Karpas-422 (cell line): ENCODE measurements around the gene KIF6. TPM values are rescaled to one million over a fixed set of nuclear protein-coding genes. Genes with fewer than 3 reads are reported as not detected.

ENCODE experiments used
- DNase-seq: peaks from one replicate; pipeline ENCODE4 v3.0.0-alpha.2; 2015
- H2AFZ ChIP-seq: fragments of 200-600 bp; sonication (generic); 2 replicates; pipeline ENCODE4 v1.6.1; 2014; ENCODE audit warnings: antibody characterized with exemption, low read length, mixed read lengths
- H3K27ac ChIP-seq: fragments of 200-600 bp; sonication (generic); 2 replicates; pipeline ENCODE4 v1.5.1; 2014; ENCODE audit warnings: mild to moderate bottlenecking, low read length, moderate library complexity
- H3K27me3 ChIP-seq: fragments of 200-600 bp; sonication (generic); 2 replicates; pipeline ENCODE4 v1.6.1; 2014; ENCODE audit warnings: low read length, mixed read lengths
- H3K36me3 ChIP-seq: fragments of 200-600 bp; sonication (generic); 2 replicates; pipeline ENCODE4 v1.6.1; 2014; ENCODE audit warnings: low read length, mixed read lengths; ENCODE audit not compliant: insufficient read depth
- H3K4me1 ChIP-seq: fragments of 200-600 bp; sonication (generic); 2 replicates; pipeline ENCODE4 v1.6.1; 2014; ENCODE audit warnings: mild to moderate bottlenecking, low read length, mixed read lengths
- H3K4me2 ChIP-seq: fragments of 200-600 bp; sonication (generic); 2 replicates; pipeline ENCODE4 v1.6.1; 2014; ENCODE audit warnings: low read length, low read depth, mild to moderate bottlenecking; ENCODE audit not compliant: poor library complexity, severe bottlenecking
- H3K4me3 ChIP-seq: fragments of 200-600 bp; sonication (generic); 2 replicates; pipeline ENCODE4 v1.5.1; 2014; ENCODE audit warnings: mild to moderate bottlenecking, antibody characterized with exemption, low read length, mixed read lengths
- H3K79me2 ChIP-seq: fragments of 200-600 bp; sonication (generic); 2 replicates; pipeline ENCODE4 v1.6.1; 2014; ENCODE audit warnings: mild to moderate bottlenecking, low read length, mixed read lengths
- H3K9ac ChIP-seq: fragments of 200-600 bp; sonication (generic); 2 replicates; pipeline ENCODE4 v1.6.0; 2014; ENCODE audit warnings: low read length
- H3K9me2 ChIP-seq: fragments of 200-600 bp; sonication (generic), shearing (Covaris generic); replicated peaks from 2 replicates; pipeline ENCODE4 v1.6.0; 2014; ENCODE audit warnings: mild to moderate bottlenecking, low read length, moderate library complexity; ENCODE audit not compliant: insufficient read depth
- H3K9me3 ChIP-seq: fragments of 300-700, 200-600 bp; sonication (generic); 2 replicates; pipeline ENCODE4 v1.6.1; 2014; ENCODE audit warnings: low read length, mixed read lengths
- H4K20me1 ChIP-seq: fragments of 200-600 bp; sonication (generic); 2 replicates; pipeline ENCODE4 v1.6.1; 2014; ENCODE audit warnings: mild to moderate bottlenecking, antibody characterized with exemption, low read length, low read depth; ENCODE audit not compliant: insufficient read depth
- total RNA-seq: library from RNA; depleted of rRNA; stranded (reverse); fragments of >200 nt; shearing (Covaris generic); gene quantifications from 2 replicates; pipeline ENCODE4 v1.2.3, GENCODE V29; 2014; ENCODE audit warnings: low replicate concordance

Gene KIF6
- total RNA-seq, 1 experiment from 2014 or later: not detected

DNA sequence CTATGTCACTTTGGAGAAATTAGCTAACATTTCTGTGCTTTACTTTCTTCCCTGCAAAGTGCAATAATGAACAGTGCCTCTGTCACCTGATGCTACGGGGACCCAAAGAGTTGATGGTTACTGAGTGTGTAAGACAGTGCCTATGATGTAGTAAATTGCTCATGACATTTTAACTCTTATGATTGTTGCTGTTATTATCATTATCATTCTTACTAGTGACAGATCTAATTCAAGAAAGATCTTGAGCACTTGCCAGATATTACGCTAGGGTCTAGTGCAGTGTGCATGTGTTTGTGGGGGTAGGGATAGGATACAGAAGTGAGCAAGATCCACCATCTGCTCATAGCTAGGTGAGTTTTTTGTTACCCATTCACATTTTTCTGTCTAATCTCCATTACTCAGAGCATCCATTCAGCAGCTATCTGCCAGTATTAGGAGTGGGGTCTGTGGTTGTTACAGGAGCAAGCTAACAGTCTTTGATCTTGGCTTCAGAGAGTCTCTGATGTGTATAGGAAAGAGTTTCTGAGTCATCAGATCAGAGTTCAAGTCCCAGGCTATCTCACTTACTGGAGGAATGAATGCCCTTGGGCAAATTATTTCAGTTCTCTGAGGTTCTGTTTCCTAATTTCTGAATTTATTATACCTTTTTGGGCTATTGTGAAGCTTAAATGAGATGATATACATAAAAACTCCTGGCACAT, 33.8 kb upstream of the KIF6 start:
- H4K20me1 ChIP-seq: no peaks in the 10 kb centered on the region
- H3K27me3 ChIP-seq: no peaks in the 10 kb centered on the region
- no peak overlapping the region for H2AFZ ChIP-seq
- no peak overlapping the region for H3K4me2 ChIP-seq
- H3K9me2 ChIP-seq: no peaks in the 10 kb centered on the region
- H3K79me2 ChIP-seq: no peaks in the 10 kb centered on the region
- no peak overlapping the region for H3K4me3 ChIP-seq
- no peaks in the 10 kb centered on the region for H3K9me3 ChIP-seq
- H3K4me1 ChIP-seq: no peaks in the 10 kb centered on the region
- no peak for DNase-seq
- H3K9ac ChIP-seq: no peak overlapping the region
- H3K27ac ChIP-seq: no peak overlapping the region
- no peaks in the 10 kb centered on the region for H3K36me3 ChIP-seq

DNA sequence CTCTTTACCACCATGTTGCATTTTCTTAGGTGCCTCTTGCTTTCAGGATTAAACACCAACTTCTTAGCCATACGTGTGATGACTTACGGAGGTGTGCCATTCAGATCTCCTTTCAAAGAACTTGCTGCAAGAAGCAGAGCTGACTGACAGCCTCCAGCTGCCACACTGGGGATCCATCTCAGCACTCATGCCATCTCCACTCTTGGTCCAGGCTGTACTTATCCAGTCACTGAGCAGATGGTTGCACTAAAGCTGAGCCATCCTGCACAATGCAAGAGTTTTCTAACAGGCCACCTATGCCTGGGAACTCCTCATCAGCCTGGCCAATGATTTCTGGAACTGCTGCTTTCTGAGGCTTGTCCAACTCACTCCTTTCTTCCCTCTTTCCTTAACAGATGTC, 31.4 kb upstream of the KIF6 start:
- no peak overlapping the region for H2AFZ ChIP-seq
- H3K4me3 ChIP-seq: no peak overlapping the region
- no peak for DNase-seq
- no peak overlapping the region for H3K9ac ChIP-seq
- no peaks in the 10 kb centered on the region for H3K36me3 ChIP-seq
- H3K27ac ChIP-seq: no peak overlapping the region
- no peak overlapping the region for H3K4me2 ChIP-seq
- H4K20me1 ChIP-seq: no peaks in the 10 kb centered on the region
- no peaks in the 10 kb centered on the region for H3K79me2 ChIP-seq
- no peaks in the 10 kb centered on the region for H3K9me3 ChIP-seq
- H3K4me1 ChIP-seq: no peaks in the 10 kb centered on the region
- no peaks in the 10 kb centered on the region for H3K9me2 ChIP-seq
- H3K27me3 ChIP-seq: no peaks in the 10 kb centered on the region

DNA sequence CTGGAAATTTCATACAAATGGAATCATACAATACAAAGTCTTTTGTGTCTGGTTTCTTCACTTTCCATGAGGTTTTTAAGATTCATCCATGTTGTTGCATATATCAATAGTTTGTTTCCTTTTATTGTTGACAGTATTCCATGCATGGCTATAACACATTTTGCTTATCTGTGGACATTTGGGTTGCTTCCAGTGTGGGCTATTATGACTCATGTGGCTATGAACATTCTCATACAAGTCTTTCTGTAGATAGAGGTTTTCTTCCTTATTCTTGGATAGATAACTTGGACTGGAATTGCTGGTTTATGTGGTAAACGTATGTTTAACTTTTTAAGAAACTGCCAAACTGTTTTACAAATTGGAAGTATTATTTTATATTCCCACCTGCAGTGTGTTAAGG, 30.0 kb upstream of the KIF6 start:
- DNase-seq: no peak
- Histone ChIP-seq H3K79me2 (no peaks in the 10 kb centered on the region), H2AFZ (no peak overlapping the region), H3K27ac (no peak overlapping the region), H3K4me3 (no peak overlapping the region), H3K27me3 (no peaks in the 10 kb centered on the region), H4K20me1 (no peaks in the 10 kb centered on the region), H3K4me1 (no peaks in the 10 kb centered on the region), H3K9me2 (no peaks in the 10 kb centered on the region), H3K9ac (no peak overlapping the region), H3K9me3 (no peaks in the 10 kb centered on the region), H3K36me3 (no peaks in the 10 kb centered on the region), H3K4me2 (no peak overlapping the region)

DNA sequence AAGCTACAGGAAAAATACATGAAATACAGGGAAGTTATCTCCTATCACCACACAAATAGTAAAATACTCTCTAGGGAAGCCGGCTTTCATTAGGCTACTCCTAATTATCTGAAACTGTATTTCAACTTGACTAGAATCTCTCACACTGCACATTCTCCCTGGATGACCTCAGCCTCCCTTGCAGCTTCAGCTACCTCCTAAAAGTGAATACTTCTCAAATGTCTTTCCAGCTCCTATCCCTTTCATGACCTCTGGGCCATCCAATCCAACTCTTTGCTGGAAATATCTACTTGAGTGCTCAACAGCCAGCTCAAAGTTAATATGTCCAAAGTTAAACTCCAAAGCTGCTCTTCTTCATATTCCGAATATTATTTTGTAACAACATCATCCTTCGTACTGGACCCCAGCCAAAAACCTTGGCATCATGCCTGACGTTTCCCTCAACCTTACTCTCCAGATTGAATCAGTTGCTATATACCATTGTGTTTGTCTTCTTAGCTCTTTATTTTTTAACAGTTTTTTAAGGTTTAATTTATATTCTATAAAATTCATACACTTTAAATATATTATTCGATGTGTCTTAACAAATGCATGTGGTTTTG, 29.4 kb upstream of the KIF6 start:
- Histone ChIP-seq H3K9me3 (no peaks in the 10 kb centered on the region), H3K9me2 (no peaks in the 10 kb centered on the region), H3K4me3 (no peak overlapping the region), H3K36me3 (no peaks in the 10 kb centered on the region), H4K20me1 (no peaks in the 10 kb centered on the region), H3K27ac (no peak overlapping the region), H3K79me2 (no peaks in the 10 kb centered on the region), H2AFZ (no peak overlapping the region), H3K4me2 (no peak overlapping the region), H3K9ac (no peak overlapping the region), H3K4me1 (no peaks in the 10 kb centered on the region), H3K27me3 (no peaks in the 10 kb centered on the region)
- DNase-seq: no peak

DNA sequence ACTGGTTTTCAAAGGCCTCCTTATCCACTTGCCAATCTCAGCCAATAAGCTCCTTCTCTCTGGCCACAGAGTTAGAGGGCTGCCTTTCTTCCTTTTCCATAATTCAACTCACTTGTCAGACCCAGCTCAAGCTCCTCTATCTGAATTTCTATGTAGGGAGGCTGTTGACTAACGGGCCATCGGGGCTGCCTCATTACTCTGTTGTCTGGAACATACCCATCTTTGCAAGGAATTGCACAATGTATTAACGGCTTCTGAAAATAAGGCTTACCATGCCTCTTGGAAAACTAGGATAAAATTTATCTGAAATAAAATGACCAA, 28.5 kb upstream of the KIF6 start:
- H3K79me2 ChIP-seq: no peaks in the 10 kb centered on the region

DNA sequence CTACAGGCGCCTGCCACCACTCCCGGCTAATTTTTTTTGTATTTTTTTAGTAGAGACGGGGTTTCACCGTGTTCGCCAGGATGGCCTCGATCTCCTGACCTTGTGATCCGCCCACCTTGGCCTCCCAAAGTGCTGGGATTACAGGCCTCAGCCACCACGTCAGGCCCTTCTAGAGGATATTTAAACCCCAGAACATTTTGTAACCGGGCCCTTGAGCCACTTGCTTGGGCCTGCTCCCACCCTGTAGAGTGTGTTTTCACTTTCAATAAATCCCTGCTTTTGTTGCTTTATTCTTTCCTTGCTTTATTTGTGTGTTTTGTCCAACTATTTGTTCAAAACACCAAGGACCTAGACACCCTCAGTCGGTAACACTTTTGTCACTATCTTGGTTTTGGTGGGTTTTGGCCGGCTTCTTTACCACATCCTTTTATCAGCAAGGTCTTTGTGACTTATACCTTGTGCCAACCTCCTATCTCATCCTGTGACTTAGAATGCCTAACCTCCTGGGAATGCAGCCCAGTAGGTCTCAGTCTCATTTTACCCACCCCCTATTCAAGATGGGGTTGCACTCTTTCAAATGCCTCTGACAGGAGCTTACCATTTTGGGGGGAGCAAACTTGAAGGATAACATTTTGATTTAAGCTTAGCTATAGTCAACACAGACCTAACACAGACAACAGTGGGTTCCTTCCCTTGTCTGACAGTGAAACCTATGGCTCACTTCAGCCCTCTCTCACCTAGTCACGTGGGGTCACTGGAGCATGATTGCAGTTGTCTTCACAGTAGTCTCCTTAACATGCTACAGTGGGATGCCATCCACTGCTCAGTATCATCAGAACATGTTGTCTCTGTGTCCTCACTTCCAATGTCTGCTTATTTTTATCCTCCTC, 27.9 kb upstream of the KIF6 start:
- Histone ChIP-seq H3K9me3 (no peaks in the 10 kb centered on the region), H3K27me3 (no peaks in the 10 kb centered on the region), H3K36me3 (no peaks in the 10 kb centered on the region), H3K79me2 (no peaks in the 10 kb centered on the region), H3K4me2 (no peak overlapping the region), H3K4me1 (no peaks in the 10 kb centered on the region), H2AFZ (no peak overlapping the region), H3K27ac (no peak overlapping the region), H3K4me3 (no peak overlapping the region), H3K9ac (no peak overlapping the region), H4K20me1 (no peaks in the 10 kb centered on the region), H3K9me2 (no peaks in the 10 kb centered on the region)
- no peak for DNase-seq

More for the DNA sequence above, 28.5 kb upstream of the KIF6 start:
- Histone ChIP-seq H4K20me1 (no peaks in the 10 kb centered on the region), H3K9me2 (no peaks in the 10 kb centered on the region), H3K27me3 (no peaks in the 10 kb centered on the region), H3K4me2 (no peak overlapping the region), H3K4me1 (no peaks in the 10 kb centered on the region), H3K36me3 (no peaks in the 10 kb centered on the region), H3K27ac (no peak overlapping the region), H3K4me3 (no peak overlapping the region), H2AFZ (no peak overlapping the region), H3K9ac (no peak overlapping the region), H3K9me3 (no peaks in the 10 kb centered on the region)
- no peak for DNase-seq

DNA sequence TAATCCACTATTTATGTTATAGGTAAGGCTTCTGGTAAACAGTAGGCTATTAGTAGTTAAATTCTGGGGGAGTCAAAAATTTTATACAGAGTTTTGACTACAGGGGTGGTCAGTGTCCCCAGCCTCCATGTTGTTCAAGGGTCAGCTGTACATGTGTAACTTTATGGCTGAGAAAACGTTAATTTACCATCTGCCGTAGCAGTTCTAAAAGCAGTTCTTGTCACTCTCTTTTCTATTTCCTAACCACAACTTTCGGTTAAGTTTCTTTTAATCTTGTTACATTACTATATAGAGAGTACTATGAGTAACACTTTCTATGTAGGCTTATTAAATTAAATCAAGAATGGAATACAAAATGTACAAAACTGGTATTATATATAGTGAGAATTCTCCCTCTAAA, 21.6 kb upstream of the KIF6 start:
- Histone ChIP-seq H3K27me3 (no peaks in the 10 kb centered on the region), H4K20me1 (no peaks in the 10 kb centered on the region), H3K36me3 (no peaks in the 10 kb centered on the region), H3K4me1 (no peaks in the 10 kb centered on the region), H3K4me2 (no peak overlapping the region), H3K9me2 (no peaks in the 10 kb centered on the region), H2AFZ (no peak overlapping the region), H3K9ac (no peak overlapping the region), H3K4me3 (no peak overlapping the region), H3K79me2 (no peaks in the 10 kb centered on the region), H3K27ac (no peak overlapping the region), H3K9me3 (no peaks in the 10 kb centered on the region)
- DNase-seq: no peak

DNA sequence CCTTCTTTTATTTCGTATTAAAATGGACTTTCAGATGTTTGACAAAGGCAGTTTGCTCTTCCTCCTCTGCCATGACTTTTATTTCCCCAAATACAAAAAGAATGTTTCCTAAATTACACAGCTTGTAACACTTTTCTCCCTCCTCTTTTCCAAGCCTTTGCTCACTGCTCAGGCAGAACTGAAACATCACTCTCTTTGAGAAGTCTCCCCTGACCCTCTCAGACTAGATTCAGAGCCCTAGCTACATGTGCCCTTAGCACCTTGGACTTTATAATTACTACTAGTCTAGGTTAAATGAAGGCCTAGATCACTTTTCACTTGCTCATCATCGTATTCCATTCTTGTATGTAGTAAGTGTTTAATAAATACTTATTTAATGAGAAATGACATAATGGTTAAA, 8.5 kb upstream of the KIF6 start:
- Histone ChIP-seq H3K4me3 (no peak overlapping the region), H4K20me1 (no peaks in the 10 kb centered on the region), H2AFZ (no peak overlapping the region), H3K27me3 (no peaks in the 10 kb centered on the region), H3K9ac (no peak overlapping the region), H3K27ac (no peak overlapping the region), H3K79me2 (no peaks in the 10 kb centered on the region), H3K9me3 (no peaks in the 10 kb centered on the region), H3K4me1 (no peaks in the 10 kb centered on the region), H3K4me2 (no peak overlapping the region), H3K9me2 (no peaks in the 10 kb centered on the region), H3K36me3 (no peaks in the 10 kb centered on the region)
- DNase-seq: no peak
